Measurements from ENCODE around the gene PCSK2.

Gene PCSK2

DNA sequence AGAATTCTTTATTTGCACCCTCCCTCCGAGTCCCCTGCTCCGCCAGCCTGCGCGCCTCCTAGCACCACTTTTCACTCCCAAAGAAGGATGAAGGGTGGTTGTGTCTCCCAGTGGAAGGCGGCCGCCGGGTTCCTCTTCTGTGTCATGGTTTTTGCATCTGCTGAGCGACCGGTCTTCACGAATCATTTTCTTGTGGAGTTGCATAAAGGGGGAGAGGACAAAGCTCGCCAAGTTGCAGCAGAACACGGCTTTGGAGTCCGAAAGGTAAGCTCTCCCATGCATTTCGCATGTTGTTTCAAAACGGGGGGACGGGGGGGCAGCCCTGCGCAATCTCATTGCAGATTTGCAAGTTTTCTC is 357 bp downstream of the PCSK2 start:
- no peak for TF ChIP-seq GATA1 (IDR thresholded peaks at IDR 0.05; ENCODE audit: low read depth, low read length)
- no peak for TF ChIP-seq POLR2A (IDR thresholded peaks at IDR 0.05; ENCODE audit: low read length)
- no peak for DNase-seq

DNA sequence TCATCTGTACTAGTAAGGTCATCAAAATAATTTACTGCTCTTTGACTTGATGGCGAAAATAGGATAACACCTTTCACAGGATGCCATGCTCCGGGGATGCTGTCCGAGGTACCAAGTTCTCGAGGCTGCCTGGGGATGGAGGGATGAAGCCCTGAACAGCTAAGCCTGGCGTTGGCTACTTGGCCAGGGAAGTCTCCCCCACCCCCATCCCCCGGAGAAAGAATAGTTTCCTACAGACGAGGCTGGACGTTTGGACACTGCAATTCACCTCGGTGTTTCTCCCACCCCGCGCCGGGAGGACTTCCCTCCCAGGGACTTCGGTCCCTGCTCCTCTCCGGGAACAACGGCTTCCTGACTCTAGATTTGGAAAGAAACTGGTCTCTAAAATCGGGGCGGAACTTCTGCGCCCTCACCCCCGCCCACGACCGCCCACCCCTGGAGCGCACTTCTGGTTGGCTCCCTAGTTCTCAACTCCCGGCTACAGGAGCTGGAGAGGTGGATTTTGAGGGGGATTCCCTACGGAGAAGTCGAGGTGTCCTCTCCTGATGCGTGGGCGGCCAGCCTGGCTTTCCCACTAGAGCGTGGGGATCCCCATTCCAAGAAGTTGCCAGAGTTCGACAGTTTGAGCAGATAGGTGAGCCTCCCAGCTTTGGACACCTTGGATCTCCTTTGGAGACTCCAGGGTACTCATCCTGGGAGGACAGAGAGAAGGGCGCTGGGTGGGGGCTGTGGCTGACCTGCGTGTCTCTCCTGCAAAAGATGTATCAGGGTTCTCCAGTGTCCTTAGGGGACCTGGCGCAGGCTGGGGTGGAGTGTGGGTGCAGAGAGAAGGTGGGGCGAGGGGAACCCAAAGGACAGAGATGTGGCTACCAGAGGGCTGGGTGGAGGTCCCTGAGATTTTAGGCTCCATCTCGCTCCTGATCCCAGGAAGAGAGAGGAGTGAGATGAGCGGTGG is 1.1 kb downstream of the PCSK2 start:
- DNase-seq = no peak
- no peak for TF ChIP-seq POLR2A (IDR thresholded peaks at IDR 0.05; ENCODE audit: low read length)
- no peak for TF ChIP-seq GATA1 (IDR thresholded peaks at IDR 0.05; ENCODE audit: low read depth, low read length)

DNA sequence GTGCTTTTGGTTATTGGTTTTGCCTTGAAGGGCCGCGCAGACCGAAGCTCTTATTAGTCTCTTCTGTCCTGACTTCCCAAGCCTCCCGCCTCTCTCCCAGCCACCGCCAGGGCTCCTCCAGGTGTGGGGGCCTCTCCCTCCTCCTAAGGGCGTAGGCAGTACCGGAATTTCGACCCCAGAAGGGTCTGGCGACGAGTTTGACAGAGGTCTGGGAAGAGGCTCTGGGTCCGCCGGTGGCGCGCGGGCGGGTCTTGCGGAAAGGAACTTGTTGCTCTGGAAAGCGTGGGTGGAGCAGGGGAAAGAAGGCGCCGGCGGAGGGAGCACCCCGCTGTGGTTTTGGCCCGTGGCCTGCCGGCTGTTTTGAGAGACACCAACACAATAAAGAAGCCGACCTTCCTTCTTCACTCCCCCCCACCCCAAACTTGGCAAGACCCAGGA is 1.8 kb downstream of the PCSK2 start:
- TF ChIP-seq GATA1 (IDR thresholded peaks at IDR 0.05; ENCODE audit: low read depth, low read length) (no peak), POLR2A (IDR thresholded peaks at IDR 0.05; ENCODE audit: low read length) (no peak)
- no peak for DNase-seq

DNA sequence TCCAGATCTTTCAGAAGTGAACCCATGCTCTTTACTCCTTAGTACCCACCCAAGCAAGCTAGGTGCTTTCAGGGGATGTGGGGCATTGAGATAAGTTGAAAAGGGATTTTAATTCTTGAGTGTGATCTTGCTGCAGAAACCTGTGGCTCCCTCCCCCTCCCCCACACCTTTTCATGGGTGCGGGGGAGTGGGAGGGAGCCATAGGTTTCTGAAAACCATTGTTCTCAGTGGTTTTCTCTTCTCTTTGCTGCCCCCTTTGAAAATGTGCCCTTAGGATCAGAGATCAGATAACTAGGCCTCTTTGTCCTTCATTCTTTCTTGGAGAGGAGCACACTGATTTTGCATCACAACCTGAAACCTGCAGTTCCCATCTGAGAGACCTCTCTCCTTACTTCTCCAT is 2.4 kb downstream of the PCSK2 start:
- no peak for DNase-seq

DNA sequence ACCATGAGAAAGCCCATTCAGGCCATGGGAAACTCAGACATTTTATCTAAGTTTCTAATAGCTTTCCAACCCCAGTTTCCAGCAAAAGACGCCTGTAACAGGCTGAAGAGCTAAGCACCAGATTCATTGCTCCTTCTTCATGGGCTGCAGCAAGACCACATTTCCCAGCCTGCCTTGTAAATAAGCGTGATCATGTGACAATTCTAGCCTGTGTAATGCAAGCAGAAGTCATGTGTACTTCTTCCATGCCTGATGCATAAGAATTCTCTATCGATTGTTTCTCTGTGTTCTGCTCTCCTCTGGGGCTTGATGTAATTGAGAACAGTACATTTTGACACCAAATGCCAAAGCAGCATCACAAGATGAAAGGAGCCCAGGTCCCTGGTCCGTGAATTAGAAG is 6.8 kb downstream of the PCSK2 start:
- no peak for DNase-seq
- no peak for TF ChIP-seq GATA1 (IDR thresholded peaks at IDR 0.05; ENCODE audit: low read depth, low read length)
- TF ChIP-seq POLR2A (IDR thresholded peaks at IDR 0.05; ENCODE audit: low read length) = no peak

More for the DNA sequence above, 2.4 kb downstream of the PCSK2 start:
- TF ChIP-seq GATA1 (IDR thresholded peaks at IDR 0.05; ENCODE audit: low read depth, low read length) (no peak), POLR2A (IDR thresholded peaks at IDR 0.05; ENCODE audit: low read length) (no peak)

DNA sequence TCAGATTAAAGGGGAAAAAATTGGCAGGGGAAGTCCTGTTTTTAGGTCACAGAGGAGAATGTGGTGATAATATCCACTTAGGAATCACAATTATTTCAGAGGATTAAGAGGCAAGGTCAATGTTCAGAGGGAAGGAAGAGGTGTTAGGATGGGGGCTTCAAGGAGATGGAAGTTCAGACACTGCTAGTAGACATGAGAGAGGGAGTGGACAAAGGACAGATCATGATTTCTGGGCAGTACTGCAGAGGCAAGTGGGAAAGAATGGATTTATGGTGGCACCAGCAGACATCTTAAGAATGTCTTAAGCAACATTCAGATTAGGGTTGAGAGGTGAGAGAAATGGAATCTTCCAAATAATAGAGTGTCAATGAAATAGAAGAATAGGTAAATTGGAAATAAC is 9.9 kb downstream of the PCSK2 start:
- DNase-seq = no peak
- no peak for TF ChIP-seq GATA1 (IDR thresholded peaks at IDR 0.05; ENCODE audit: low read depth, low read length)

DNA sequence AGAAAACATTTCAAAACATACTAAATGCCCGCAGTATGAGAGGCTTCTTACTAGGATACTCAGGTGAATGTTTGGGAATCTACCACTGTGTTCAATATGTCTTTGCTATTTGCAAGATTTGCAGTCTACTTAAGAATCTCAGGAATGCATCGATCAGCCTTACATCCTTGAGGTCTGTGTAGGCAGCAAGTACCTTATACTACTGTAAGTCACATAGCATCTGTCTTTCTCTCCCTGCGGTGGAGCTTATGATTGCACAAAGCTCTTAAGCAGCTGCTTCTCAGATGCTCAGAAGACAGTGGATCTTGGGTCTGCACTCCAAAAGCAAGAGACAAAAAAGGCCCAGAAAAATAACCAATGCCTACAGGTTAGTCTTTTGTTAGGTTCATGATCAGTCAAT is 21.4 kb downstream of the PCSK2 start:
- TF ChIP-seq POLR2A (IDR thresholded peaks at IDR 0.05; ENCODE audit: low read length) (no peak), GATA1 (IDR thresholded peaks at IDR 0.05; ENCODE audit: low read depth, low read length) (no peak)
- DNase-seq = no peak

DNA sequence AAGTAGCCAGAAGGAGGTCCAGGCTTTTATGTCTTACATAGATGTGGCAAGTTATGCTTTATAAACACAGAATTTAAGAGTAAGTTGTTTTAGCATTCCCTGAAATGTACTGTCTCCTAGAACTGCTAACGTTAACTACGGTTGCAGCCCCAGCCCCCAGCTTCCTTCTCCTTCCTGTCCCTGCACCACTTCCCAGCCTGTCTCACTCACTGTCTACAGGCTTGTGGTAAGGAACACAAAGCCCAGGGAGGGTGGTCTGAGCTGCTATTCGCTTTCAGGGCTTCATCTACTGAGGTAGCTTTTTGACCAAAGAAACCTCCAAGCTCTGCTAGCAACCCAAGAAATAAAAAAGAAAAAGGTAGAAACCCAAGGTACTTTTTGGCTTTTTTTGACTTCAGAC is 35.9 kb downstream of the PCSK2 start:
- no peak for DNase-seq
- TF ChIP-seq GATA1 (IDR thresholded peaks at IDR 0.05; ENCODE audit: low read depth, low read length) (no peak), POLR2A (IDR thresholded peaks at IDR 0.05; ENCODE audit: low read length) (no peak)

DNA sequence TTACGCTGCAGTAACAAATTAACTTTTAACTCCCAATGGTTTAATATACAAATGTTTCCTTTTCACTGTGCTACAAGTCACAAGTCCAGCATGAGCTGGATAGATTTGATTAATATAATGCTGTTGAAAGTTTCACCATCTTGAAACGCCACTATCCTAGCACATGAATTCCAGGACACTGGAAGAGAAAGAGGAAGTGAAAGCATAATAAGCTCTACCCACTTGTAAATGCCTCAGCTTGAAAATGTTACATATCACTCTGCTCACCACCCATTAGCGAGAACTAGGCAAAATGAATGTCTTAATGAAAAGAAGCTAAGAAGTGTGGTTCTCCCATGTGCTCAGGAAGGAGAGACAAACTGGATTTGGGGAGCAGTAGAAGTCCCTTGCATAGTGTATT is 46.9 kb downstream of the PCSK2 start:
- no peak for DNase-seq
- no peak for TF ChIP-seq POLR2A (IDR thresholded peaks at IDR 0.05; ENCODE audit: low read length)
- TF ChIP-seq GATA1 (IDR thresholded peaks at IDR 0.05; ENCODE audit: low read depth, low read length) = no peak

DNA sequence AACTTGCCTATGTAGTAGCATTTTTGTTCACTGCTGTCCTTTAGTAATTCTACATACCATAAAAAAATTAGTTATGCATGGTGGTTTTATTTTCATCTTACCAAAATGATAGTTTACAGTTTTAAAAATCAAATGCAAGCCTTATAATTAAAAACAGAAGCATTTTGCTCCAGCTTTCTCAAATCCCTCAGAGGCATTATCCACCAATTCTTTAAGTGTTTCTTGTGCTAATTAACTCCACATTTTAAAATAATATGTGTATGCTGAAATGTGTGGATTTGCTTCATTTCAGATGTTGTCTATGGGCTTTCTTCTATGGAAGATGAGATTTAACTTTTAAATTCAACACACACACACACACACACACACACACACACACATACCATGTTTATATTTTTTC is 49.3 kb downstream of the PCSK2 start:
- no peak for TF ChIP-seq POLR2A (IDR thresholded peaks at IDR 0.05; ENCODE audit: low read length)
- no peak for TF ChIP-seq GATA1 (IDR thresholded peaks at IDR 0.05; ENCODE audit: low read depth, low read length)
- DNase-seq = no peak

DNA sequence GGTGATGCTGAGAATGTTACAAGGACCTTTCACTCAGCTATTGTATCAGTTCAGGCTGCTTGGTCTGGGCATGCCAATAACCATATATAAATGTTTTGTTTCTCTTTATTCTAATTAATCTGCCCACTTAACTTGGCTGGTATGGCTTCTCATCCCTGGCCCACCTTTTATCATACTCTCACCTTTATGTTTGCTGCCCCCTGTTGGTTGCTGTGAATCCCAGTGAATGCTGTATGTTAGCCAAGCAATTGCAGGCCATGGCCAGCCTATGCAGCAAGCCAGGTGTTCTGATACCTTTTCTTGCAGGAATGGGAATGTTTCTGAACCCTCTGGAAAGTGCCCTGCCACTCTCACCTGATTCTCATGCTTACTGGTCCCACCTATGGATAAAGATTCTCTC is 54.6 kb downstream of the PCSK2 start:
- TF ChIP-seq POLR2A (IDR thresholded peaks at IDR 0.05; ENCODE audit: low read length) (no peak), GATA1 (IDR thresholded peaks at IDR 0.05; ENCODE audit: low read depth, low read length) (no peak)
- DNase-seq = peak; percentile 16 to 40

DNA sequence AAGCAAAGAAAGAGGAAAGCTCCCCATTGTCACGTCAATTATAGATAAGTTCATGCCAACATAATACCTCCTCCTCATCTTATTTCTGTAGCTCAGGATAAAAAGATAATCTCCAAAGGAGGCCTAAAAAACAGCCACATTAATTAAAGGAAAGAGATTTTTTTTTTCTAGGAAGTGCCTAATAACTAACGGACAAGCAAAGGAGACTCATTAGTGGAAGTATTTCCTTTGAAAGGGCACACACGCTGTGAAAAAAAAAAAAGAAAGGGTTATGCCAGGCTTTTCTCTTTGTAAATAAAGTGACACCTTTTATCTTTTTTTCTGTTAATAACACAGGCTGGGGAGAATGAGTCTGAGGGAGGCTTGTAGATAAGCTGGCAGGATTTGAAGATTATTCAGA is 55.7 kb downstream of the PCSK2 start:
- TF ChIP-seq POLR2A (IDR thresholded peaks at IDR 0.05; ENCODE audit: low read length) (no peak), GATA1 (IDR thresholded peaks at IDR 0.05; ENCODE audit: low read depth, low read length) (no peak)
- DNase-seq = no peak

DNA sequence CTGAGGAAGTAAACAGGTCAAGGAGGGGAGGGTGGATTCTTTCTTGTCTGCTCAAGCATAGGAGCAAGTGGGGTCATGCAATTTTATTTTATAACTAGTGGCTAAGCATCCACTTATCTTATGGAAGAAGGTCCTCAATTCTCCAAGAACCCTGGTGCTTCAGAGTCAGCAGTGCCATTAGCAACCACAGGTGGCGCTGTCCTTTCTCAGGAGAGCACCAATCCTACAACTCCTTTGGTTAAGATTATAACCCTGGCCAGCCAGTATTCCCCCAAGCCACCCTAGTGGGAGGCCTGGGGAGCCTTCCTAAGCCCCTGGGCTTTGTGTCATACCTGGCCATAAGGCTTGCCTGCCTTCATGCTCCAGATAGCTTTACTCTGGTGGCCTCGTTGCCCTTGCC is 60.7 kb downstream of the PCSK2 start:
- no peak for TF ChIP-seq GATA1 (IDR thresholded peaks at IDR 0.05; ENCODE audit: low read depth, low read length)
- no peak for TF ChIP-seq POLR2A (IDR thresholded peaks at IDR 0.05; ENCODE audit: low read length)
- DNase-seq = peak; percentile 3 to 15

DNA sequence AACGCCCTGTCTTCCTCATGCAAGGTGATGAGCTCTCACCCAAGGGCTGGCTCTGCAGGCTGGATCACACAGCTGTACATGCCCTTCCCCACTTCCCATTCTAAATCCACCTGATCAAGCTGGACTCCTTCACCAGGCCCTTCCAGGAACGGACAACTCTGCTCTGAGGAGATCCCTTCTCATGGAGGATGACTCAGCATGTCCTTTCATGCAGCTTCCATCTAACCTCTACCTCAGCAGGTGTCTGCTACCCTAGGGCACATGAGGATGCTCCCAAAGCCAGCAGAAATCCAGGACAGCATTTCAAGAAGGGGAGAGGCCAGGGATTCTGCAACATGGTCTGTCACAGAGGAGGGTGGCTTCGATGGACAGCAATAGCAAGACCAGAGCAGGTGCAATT is 61.2 kb downstream of the PCSK2 start:
- no peak for TF ChIP-seq POLR2A (IDR thresholded peaks at IDR 0.05; ENCODE audit: low read length)
- no peak for TF ChIP-seq GATA1 (IDR thresholded peaks at IDR 0.05; ENCODE audit: low read depth, low read length)
- DNase-seq = peak in 1 of 2 experiments; percentile 2

DNA sequence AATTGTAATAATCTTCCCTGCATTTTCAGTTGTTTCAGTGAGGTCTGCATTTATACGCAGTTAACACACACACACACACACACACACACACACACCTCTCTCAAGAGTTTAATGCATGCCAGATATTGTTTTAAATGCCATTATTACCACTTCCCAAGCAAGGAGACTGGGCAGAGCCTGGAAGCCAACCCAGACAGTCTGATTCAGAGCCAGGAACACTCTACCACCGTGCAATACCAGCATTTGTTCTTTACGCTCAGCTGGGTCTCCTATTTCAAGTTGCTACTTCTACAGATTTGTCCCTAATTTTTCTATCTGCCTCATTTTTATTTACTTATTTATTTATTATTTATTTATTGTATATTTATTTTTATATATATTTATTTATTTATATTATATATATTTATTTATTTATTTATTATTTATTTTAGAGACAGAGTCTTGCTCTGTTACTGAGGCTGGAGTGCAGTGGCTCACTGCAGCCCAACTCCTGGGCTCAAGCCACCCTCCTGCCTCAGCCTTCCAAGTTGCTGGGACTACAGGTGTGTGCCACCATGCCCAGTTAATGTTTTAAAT is 68.4 kb downstream of the PCSK2 start:
- TF ChIP-seq POLR2A (IDR thresholded peaks at IDR 0.05; ENCODE audit: low read length) = no peak
- DNase-seq = no peak

All from erythroblast (primary cell).